Measurements from ENCODE around the gene SMIM44.
"Not testable (repeated sequence)": the region's sequence is repeated elsewhere in the genome, so short reads cannot be mapped to it uniquely, and the experiment has no call there.

Gene SMIM44

DNA sequence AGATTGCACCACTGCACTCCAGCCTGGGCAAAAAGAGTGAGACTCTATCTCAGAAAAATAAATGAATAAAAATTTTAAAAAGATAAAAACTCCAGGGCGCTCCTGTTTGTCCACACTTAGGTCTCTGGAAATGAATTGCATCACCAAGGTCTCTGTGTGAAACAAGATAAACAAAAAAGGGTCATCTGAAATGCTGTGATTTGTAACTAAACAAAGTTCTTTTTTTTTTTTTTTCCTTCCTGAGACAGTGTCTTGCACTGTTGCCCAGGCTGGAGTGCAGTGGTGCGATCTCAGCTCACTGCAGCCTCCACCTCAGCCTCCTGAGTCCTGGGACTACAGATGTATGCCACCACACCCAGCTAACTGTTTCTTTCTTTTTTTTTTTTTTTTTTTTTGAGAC is 34.4 kb upstream of the SMIM44 start:
- no peak for DNase-seq (ENCODE audit: low read depth)

DNA sequence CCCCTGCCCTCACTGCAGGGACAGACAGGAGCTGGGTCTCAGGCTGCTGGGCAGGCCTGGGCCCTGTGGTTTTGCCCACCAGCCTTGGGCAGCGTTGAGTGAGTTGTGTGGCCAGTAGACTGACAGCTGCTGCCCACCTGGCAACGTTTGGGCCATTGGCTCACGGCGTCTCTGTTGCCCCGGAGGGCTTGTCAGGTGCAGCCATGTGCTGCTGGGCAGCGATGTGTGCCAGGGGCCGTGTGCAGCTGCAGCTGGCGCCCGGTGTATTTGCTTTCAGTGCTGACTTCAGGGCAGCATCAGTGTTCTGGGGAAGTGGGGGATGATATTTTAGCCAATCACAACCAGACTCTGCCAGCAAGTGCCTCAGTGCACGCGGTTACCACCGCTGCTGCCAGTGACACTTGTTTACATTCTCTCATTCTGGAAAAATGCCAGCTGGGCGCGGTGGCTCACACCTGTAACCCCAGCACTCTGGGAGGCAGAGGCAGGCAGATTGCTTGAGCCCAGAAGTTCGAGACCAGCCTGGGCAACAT is 33.5 kb upstream of the SMIM44 start:
- no peak for DNase-seq (ENCODE audit: low read depth)

DNA sequence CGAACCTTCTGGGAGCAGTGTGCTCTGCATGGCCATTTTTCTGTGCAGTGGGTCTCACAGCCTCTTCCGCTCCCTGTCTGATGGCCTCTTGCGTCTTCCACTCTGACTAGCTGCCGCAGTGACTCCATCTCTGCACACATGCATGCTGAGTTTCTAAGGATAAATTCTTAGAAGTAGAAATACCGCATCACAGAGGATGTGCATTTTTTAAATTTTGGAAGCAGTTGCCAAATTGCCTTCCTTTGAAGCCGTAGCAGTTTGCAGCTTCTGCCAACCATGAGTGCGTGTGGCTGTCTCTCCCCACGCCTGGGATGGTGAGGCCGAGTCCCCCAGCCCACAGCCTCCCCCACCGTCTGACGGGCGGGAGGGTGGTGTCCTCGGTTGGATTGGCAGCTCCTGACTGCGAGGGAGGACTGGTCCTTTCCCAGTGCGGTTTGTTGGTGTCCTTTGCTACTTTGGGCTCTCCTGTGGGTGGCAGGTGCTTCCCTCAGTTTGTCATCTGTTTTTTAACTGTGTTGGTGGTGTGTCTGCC is 32.7 kb upstream of the SMIM44 start:
- no peak for DNase-seq (ENCODE audit: low read depth)

DNA sequence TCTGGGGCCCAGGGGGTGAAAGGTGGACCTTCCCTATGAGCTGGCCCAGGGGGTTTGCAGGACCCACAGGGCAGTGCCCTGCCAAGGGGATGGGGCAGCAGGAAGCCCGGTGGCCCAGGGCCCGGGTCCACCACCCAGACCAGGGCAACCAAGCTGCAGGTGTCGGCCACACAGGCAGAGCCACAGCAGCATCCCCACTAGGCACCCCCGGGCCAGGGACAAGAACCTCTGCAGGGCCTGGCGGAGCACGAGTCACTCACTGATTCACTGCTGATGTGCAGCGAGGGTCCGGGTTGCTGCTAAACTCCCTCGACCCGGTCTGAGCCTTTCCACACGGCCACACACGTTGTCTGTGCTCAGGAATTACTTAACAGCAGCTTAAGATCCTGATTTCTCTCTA is 31.7 kb upstream of the SMIM44 start:
- DNase-seq (ENCODE audit: low read depth): no peak

DNA sequence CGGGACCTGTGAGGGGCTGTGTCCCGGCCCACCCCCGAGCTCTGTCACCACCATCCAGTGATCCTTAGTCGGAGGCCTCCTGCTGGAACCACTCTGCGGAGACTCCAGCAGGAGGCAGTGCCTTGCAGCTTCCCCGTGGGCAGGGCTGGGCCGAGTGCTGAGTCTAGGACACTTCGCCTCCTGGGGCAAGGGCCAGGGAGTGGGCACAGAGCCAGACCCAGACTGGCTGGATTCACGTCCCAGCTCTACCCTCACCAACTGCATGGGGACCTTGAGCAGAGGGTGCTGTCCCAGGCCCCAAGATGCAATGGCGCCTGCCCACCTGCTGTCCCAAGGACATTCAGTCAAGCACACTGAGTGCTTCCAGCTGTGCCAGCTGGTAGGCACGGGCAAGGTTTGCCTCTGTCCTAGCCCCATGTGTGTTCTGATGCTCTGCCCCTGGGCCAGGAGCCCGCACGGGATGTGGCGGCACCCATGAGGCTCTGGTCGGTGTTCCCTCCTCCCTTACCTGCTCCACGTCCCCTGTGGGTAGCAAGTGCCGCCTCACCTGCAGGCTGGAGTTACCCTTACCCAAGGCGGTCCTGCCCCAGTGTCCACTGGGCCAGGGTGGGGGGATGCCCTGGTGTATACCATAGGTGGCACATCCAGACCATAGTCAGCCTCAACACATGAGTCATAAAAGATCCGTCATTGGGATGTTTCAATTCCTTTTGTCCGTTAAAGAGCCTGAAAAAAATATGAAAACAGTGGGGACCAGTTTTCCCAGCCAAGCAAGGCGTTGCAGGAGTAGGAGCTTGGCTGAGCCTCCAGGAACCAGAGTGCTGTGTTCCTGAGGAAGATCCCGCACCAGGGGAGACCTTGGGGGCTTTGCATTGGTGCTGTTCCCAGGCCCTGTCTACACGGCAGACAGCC is 30.2 kb upstream of the SMIM44 start:
- no peak for DNase-seq (ENCODE audit: low read depth)

DNA sequence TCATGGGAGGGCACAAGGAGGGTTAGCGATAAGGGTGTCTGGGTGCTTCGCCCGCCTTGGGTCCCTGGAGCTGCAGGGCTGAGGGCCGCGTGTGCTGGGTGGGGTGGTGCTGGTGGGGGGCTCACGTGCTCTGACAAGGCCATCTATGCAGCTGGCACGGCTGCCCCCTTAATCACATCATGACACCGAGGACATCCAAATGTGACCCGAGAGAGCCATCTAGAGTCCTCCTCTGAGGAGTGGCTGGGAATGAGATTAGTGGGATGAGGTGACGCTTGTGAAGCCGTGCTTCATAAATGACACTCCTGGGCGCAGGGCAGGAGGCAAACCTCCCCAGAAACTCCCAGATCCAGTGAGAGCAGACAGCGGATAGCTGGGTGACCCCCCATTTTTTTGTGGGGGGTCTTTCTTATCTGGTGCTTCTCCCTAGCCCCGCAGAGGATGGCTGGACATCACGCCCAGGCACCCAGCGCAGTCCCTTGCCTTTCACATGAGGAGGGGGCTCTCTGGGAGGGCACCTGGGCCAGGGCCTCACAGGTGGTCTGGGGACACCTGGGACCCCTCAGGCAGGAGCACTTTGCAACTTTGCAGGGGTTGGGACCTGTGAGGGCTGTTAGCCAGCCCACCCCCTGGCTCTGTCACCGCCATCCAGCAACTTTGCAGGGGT is 29.5 kb upstream of the SMIM44 start:
- DNase-seq (ENCODE audit: low read depth): no peak

DNA sequence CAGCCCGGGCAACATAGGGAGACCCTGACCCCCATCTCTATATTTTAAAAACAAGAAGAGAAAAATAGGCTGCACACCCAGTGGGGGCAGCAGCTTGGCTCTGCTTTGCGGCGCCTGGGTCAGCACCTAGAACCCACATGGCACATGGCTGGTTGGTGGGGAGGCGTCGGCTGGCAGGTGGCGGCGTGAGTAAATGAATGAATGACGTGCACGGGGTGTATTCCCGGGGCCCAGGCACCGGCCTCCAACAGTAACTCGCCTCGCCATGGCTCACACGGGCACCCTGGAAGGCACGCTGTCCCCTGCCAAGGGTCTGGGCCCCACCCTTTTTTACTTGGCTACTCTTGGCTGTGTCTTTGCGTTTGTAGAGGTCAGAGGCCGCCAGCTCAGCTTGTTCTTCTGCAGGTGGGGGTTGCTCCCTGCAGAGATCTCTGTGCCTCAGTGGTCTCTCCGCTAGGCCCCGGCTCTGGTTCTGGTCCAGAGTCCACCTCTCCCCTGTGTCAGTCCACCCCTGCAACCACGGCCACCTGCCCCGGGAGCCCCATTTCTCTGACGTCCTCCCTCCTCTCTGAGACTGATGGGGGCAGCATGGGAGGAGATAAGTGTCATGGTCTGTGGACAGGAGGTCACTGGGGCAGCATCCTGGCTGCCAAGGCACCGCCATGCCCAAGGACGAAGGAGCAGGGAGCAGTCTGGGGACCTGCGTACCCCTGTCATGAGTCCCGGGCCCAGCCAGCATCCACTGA is 28.4 kb upstream of the SMIM44 start:
- DNase-seq (ENCODE audit: low read depth): no peak

DNA sequence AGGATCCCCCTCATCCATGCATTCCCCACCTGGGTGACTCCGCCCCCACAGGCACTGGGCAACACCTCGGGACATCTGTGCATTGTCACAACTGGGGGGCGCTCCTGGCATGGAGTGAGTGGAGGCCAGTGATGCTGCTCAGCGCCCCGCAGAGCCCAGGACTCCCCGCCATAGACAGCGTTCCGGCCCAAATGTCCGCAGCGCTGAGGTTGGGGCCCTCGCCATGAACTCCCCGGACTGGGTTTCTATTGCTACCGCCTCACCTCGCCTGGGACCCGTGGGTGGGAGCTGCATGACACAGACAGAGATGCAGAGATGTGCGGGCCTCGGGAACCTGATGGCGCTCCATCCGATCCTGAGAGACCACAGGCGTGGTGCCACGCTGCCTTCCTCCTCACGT is 27.5 kb upstream of the SMIM44 start:
- DNase-seq (ENCODE audit: low read depth): no peak

DNA sequence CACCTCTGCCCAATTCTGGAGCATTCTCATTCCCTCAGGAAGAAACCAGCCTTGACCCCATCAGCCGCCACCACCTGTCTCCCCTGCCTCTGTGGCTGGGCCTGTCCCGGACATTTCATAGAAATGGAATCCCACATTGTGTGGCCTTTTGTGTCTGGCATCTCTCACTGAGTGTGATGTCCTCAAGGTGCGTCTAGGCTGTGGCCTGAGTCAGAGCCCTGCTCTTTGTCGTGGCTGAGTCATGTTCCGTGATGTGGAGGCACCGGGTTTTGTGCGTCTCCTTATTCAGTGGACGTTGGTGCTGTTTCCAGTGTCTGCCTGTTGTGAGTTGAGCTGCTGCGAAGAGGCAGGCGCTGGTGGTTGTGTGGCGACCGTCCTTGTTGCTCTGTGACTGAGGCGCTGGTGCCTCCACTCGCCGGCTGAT is 26.3 kb upstream of the SMIM44 start:
- no peak for DNase-seq (ENCODE audit: low read depth)

DNA sequence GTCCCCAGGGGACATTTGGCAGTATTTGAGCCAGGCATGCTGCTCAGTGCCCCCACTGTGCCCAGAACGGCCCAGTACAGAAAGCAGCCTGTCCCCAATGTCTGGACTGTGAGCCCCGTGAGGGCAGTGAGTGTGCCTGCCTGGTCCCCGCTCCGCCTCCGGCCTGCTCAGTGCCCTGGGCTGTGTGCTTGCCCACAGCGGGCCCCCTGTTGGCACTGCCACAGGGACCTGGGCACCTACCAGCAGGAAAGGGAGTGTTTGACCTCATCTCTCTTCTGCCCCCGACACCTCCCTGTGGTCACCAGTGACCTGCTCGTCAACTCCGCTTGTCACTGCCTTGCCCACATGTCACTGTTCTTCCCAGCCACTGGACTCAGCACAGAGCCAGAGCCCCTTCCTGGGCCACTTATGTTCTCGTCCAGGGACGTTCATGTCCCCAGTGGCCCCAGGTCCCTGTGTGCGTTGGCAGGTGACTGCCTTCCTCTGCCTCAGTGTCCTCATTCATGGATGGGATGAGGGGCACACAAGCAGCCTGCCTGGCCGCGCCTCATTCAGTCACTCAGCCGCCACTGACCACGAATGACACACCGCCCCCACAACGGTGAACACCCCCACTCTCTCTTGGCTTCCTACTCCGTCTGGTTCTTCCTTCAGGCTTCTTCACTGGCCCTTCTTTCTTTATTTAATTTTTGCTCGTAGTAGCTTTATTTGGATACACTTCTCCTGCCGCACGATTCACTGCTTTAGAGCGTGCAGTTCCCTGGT is 25.7 kb upstream of the SMIM44 start:
- no peak for DNase-seq (ENCODE audit: low read depth)

DNA sequence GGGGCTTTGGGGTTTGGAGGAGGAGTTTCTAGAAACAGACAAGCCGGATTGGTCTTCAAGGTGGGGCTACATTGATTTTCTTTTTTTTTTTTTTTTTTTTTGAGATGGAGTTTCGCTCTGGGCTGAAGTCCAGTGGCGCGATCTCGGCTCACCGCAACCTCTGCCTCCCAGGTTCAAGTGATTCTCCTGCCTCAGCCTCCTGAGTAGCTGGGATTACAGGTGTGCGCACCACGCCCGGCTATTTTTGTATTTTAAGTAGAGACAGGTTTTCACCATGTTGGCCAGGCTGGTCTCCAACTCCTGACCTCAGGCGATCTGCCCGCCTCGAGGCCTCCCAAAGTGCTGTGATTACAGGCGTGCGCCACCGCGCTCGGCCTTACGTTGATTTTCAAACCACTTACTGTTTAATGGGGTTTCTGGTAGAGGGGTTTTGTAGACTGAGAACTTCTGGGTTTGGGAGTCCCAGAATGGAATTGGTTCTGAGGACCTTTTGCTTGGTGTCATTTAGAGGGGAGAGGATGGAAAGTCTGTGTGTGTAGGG is 24.9 kb upstream of the SMIM44 start:
- not testable (repeated sequence) for DNase-seq (ENCODE audit: low read depth)

DNA sequence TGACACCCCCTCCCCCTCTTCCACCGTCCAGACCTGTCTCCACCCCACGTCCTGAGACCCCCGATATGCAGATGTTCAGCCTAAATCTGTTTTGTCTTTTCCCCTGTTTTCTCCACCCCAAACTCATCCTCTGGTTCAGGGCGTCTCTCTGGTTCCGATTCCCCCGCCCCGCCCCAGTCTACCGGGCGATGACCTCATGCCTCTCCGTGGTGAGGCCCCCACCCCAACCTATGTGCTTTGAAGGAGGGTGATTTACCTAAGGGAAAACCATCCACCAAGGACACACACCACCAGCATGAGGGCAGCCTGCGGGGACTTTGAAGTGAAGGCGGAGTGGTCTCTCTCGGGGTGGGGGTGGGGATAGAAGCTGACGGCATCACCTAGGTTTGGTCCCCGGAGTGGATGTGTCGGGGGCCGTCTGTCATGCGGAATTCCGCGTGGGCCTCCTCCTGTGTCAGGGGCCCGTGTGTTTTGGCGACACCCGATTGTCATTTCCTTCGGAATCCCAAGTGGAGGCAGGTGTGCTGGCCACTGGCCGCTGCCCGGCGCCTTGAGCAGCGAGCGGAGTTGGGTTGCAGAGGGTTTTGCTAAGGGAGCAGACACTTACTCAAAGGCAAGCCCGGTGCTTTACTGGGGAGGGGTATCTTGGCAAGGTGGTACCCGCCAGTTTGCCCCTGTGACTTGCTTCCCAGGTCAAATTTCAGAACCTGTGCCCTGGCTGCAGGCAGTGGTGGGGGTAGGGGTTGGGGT is 24.3 kb upstream of the SMIM44 start:
- DNase-seq (ENCODE audit: low read depth): no peak

DNA sequence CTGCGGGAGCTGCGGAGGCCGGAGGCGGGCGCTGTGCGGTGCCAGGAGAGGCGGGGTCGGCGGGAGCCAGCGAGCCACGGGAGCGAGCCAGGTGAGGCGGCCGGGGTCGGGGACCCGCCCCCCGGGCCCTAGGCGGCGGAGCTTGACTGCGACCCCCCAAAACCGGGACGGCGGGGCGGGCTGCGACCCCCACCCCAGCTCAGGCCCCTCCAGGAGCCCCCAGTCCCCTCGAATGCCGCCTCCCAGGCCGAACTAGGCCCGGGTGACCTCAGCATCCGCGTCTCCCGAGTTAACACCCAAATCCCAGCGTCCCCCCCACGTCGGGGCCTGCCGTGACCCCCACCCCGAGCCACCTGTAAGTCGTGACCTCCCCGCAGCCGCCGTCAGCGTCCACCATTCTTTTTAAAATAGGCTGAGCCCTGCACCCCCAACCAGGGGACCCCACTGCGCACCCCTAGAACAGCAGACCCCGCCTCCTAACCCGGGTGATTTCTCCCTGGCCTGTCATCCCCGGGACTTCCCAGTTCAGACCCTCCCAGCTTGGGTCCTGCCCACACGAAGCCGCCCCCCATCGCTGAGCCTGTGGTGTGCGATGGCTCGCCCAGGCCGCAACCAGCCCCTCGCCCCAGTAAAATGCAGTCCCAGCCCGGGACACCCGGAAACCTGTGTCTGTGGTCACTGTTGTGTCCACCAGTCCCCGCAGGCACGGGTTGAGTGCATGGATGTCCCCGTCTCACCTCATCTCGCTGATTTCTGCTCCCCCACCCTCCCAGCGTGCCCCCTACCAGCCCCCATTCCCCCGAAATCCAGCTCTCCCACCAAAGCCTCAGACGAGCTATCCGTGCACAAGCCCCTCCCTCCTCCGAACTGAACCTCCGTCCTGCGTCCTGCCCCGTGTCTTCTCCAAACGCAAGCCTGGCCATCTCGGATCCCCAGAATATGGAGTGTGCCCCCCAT is 23.4 kb upstream of the SMIM44 start:
- no peak for DNase-seq (ENCODE audit: low read depth)

DNA sequence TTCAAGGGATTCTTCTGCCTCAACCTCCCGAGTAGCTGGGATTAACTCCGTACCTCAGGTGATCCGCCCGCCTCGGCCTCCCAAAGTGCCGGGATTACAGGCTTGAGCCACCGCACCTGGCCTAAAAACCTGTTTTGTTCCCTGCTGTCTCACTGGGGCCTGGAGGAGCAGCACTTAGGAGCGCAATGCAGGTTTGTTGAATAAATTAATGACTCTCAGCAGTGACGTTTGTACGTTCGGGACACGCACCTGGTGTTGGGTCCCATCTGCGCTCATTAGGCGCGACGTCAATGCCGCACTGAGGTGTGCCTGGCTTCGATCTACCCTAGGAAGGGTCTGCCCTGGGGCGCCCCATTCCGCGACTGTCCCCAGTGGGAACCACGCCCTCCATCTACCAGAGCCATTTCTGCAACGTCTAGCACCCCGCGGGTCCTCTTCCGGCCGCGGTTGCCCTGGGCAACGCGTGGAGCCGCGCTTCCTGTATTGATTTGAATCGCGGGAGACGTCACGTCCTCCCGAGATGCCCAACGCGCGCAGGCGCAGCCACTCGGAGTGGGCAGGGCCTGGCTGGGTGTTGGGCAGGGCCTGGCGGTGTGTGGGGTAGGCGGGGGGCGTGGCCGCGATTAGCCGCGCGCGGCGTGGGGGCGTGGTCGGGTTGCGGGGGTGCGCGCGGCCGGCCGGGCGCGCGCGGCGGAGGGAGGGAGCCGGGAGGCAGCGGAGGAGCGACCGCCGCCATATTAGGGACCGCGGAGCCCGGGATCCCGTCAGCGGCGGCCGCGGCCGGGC is 22.6 kb upstream of the SMIM44 start, which contains the start of gene FZR1:
FZR1 (plus strand) TSS at position 714 of the 786 bp plus-strand sequence. CDS start 16,679 bp downstream, outside the sequence.
- DNase-seq (ENCODE audit: low read depth): peak; percentile 99

DNA sequence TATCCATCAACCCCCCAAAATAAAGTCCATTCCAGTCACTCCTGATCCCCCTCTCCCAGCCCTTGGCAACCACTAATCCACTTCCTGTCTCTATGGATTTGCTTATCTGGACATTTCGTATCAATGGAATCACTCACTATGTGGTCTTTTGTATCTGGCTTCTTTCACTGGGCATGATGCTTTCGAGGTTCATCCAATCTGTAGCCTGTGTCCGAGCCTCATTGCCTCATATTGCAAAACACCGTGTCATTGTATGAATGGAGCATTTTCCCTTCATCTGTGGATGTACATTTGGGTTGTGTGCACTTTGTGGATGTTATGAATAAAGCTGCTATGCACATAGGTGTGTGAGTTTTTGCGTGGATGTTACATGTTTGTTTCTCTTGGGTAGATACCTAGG is 21.5 kb upstream of the SMIM44 start:
- no peak for DNase-seq (ENCODE audit: low read depth)

DNA sequence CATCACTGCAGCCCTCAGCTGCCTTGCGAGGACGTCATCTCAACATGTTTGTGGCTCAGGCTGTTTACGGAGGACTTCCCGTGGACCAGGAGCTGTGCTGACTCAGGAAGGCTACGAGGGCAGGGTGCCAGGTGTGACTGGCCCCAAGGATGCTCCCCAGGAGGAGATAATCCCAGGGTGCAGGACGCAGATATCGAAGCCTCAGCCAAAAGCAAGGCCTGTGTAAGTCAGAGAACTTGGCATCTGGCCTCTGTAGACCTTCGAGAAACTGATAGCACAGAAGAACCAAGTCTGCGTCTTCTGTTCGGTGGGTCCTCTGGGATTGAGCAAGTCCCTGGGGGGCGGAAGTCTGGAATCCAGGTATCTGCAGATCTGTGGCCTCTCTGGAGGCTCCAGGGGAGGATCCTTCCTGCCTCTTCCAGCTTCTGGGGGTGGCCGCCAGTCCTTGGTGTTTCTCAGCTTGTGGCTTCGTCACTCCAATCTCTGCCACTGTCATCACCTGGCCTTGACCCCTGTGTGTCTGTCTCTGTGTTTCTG is 19.9 kb upstream of the SMIM44 start:
- DNase-seq (ENCODE audit: low read depth): no peak

DNA sequence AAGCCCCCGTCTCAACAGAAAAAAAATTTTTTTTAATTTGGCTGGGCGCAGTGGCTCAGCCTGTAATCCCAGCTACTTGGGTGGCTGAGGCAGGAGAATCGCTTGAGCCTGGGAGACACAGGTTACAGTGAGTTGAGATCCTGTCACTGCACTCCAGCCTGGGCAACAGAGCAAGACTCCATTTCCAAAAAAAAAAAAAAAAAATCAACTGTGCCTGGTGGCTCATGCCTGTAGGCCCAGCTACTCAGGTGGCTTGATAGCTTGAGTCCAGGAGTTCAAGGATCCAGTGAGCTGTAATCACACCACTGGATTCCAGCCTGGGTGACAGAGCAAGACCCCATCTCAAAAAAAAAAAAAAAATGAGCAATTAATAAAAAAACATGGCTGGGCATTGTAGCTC is 18.5 kb upstream of the SMIM44 start:
- DNase-seq (ENCODE audit: low read depth): no peak
